Vagina (tissue), 2 donors: ENCODE data around the gene UQCR11.

ENCODE experiments used
- POLR2AphosphoS5 ChIP-seq, 2 donors: sonication (generic); formaldehyde crosslinking; IDR thresholded peaks; one replicate each; pipeline ENCODE4 v1.9.0; 2017; ENCODE audit warnings: antibody characterized with exemption in 2 of 2, mild to moderate bottlenecking in 2 of 2, low read depth in 1 of 2; ENCODE audit not compliant: insufficient read depth in 1 of 2
- TF ChIP-seq, protein P1 (sequence below), 3 experiments: fragments of 450-650 bp in 2 of 3; fragments of 200-600 bp in 1 of 3; sonication (generic) in 1 of 3; IDR thresholded peaks; one replicate each; pipeline ENCODE4 v1.5.1; 2017 to 2019; ENCODE audit warnings: antibody characterized with exemption in 3 of 3, mild to moderate bottlenecking in 2 of 3, moderate library complexity in 2 of 3

DNA sequence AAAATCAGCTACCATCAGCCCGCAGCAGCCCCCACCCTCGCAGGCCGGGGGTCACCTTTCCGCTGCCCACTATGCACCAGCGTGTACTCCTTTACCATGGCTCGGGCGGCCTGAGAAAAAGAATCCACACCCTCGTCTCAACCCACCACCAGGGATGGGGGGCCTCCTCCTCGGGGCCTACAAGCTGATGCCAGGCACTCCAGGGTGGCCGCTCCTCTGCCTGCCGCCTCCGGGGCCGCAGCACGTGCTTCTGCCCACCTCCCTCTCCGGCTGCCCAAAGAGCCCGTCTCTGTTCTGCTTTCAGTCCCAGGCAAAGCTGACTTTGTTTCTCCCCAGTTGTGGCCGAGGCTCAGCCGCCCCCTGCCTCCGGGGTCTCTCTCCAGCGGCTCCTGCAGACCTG, 26.0 kb downstream of the UQCR11 start:
- TF ChIP-seq, protein P1, sequence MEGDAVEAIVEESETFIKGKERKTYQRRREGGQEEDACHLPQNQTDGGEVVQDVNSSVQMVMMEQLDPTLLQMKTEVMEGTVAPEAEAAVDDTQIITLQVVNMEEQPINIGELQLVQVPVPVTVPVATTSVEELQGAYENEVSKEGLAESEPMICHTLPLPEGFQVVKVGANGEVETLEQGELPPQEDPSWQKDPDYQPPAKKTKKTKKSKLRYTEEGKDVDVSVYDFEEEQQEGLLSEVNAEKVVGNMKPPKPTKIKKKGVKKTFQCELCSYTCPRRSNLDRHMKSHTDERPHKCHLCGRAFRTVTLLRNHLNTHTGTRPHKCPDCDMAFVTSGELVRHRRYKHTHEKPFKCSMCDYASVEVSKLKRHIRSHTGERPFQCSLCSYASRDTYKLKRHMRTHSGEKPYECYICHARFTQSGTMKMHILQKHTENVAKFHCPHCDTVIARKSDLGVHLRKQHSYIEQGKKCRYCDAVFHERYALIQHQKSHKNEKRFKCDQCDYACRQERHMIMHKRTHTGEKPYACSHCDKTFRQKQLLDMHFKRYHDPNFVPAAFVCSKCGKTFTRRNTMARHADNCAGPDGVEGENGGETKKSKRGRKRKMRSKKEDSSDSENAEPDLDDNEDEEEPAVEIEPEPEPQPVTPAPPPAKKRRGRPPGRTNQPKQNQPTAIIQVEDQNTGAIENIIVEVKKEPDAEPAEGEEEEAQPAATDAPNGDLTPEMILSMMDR (IDR thresholded peaks at IDR 0.05) = no peak
- no peak for TF ChIP-seq POLR2AphosphoS5 (IDR thresholded peaks at IDR 0.05; ENCODE audit: insufficient read depth in 1 of 2, low read depth in 1 of 2)
